HCT116 (cell line): ENCODE results near the gene KIAA1328.

Source experiments
- CEBPB ChIP-seq: IDR thresholded peaks from 2 replicates; pipeline ENCODE4 v1.6.1; 2012; ENCODE audit warnings: low read depth
- CTCF ChIP-seq, 3 experiments: fragments of 200-600 bp in 1 of 3; sonication (generic) in 1 of 3; IDR thresholded peaks in 2 of 3; conservative IDR thresholded peaks in 1 of 3; 2 replicates each; pipeline ENCODE4 v1.5.1; 2012 to 2017; ENCODE audit warnings: low read depth in 2 of 3, low read length in 2 of 3, antibody characterized with exemption in 1 of 3, borderline replicate concordance in 1 of 3, control low read depth in 1 of 3, mild to moderate bottlenecking in 1 of 3, mixed read lengths in 1 of 3, mixed run types in 1 of 3, moderate library complexity in 1 of 3; ENCODE audit not compliant: insufficient read depth in 1 of 3
- EZH2 ChIP-seq: fragments of 200-600 bp; sonication (generic); IDR thresholded peaks from 2 replicates; pipeline ENCODE4 v1.6.1; 2017; ENCODE audit warnings: antibody characterized with exemption, mixed run types
- JUND ChIP-seq: IDR thresholded peaks from 2 replicates; pipeline ENCODE4 v1.6.1; 2012
- POLR2A ChIP-seq: IDR thresholded peaks from 2 replicates; pipeline ENCODE4 v1.7.0; 2011; ENCODE audit warnings: borderline replicate concordance; ENCODE audit not compliant: insufficient read depth, insufficient read length; ENCODE audit errors: extremely low read depth
- POLR2AphosphoS5 ChIP-seq: IDR thresholded peaks from 2 replicates; pipeline ENCODE4 v1.6.1; 2011; ENCODE audit warnings: mild to moderate bottlenecking, low read depth, low read length, moderate library complexity
- SP1 ChIP-seq: IDR thresholded peaks from 2 replicates; pipeline ENCODE4 v1.6.1; 2012; ENCODE audit warnings: low read depth
- YY1 ChIP-seq: IDR thresholded peaks from 2 replicates; pipeline ENCODE4 v1.6.1; 2011; ENCODE audit warnings: low read length, low read depth, moderate library complexity, mild to moderate bottlenecking; ENCODE audit not compliant: insufficient replicate concordance; ENCODE audit errors: extremely low read depth

- TF ChIP-seq EZH2 (no peak), CTCF (IDR thresholded peaks at IDR 0.05 in 2 of 3, conservative IDR thresholded peaks at IDR 0.05 in 1 of 3; ENCODE audit: borderline replicate concordance in 1 of 3, insufficient read depth in 1 of 3, low read depth in 2 of 3, low read length in 2 of 3) (no peak), POLR2A (no peak), YY1 (no peak), POLR2AphosphoS5 (no peak), JUND (no peak), CEBPB (no peak), SP1 (no peak)
These were observed 236.3 kb downstream of the KIAA1328 start for GRCh38 chr18:37065254-37065653.
